ENCODE data around the gene NR2F6.

Gene NR2F6

DNA sequence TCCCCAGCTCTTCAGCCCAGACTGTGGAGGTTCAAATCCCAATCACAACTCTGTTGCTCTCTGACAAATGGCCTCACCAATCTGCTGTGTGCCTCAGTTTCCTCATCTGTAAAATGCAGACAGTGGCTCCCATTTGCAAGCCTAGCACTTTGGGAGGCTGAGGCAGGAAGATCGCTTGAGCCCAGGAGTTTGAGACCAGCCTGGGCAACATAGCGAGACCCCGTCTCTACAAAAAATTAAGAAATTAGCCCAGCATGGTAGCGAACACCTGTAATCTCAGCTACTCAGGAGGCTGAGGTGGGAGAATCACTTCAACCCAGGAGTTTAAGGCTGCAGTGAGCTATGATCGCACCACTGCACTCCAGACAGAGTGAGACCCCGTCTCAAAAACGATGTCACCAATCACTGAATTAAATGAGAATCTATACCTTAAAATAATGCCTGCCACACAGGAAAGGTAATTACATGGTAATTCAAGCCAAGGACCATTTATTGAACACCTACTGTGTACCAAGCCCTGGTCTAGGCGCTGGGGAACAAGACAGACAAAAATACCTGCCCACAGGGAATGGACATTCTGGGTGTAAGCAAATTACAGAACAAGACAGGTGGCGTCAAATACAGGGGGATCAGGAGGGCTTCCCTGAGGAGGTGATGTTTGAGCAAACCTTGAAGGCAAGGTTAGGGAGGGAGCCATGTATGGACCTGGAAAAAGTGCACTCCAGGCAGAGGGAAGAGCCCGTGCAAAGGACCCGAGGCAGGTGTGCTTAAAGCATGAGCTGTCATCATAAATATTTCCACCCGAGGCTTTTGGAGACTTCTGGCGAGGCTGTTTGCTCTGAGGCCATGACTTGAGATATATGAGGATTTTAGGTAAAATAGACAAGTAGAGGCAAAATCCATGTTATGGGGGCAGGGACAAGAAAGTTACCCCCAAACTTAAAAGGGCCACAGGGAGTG lies 7.7 kb downstream of the NR2F6 start:
- DNase-seq (ENCODE audit: low spot score): no peak

DNA sequence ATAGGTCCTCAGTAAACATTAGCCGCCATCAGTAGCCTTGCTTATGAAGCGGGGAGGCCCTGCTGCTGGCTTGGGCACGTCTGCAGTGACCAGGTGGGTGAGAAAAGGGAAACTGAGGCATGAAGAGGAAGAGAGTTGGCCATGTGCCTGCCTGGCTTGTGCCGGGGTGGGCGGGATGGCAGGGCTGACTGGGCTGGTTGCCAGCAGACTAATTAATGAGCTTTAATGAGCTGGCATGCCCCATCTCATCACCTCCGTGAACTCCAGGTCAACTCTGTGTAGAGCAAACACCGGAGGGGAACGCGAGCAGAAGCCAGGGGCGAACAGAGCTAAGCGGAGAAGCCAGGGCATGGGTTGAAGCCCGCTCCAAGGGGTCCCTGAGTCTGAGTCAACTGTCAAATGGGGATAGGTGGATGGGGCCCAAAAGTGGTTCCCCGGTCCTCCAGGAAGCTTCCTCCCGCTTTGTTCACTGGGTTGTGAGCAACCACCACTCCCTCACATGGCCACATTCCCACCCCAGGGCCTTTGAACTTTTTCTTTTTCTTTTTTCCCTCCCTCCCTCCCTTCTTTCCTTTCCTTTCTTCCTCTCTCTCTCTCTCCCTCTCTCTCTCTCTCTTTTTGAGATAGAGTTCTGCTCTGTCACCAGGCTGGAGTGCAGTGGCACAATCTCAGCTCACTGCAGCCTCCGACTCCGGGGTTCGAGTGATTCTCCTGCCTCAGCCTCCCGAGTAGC lies 8.7 kb downstream of the NR2F6 start:
- peak; percentile 33 for DNase-seq (ENCODE audit: low spot score)

DNA sequence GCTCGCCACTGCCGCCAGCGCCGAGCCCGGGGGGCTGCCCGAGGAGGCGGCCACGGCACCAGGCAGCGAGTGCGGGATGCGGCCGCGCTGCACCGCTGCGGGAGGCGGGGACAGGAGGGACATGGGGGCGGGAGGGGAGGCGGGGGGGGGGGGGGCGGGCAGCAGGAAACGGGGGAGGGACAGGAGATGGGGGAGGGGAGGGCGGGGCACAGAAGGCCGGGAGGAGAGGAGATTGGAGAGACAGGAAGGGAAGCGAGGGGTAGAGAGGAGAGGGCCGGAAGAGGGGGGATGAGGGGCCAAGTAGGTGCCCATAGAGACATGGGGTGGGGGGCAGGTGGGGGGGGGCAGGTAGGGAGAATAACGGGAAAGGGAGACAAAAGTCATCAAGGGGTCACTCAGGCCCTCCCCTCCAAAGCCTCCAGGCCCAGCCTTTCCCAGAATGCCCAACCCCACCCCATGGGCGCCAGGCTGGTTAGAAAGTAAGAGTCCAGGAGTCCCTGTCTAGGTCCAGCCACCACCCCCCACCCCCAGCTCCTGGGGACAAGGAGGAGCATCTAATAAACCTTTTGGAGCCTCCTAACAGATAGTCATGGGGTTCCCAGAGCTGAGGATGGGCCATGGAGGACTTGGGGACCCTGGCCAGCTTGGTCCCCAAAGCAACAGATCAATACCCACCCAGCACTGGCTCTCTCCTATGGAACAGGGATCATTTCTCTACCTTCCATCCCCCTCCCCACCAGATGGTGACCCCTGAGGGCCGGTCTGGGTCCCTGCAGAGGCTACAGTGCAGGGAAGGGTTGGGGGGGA lies 9.5 kb downstream of the NR2F6 start:
- DNase-seq (ENCODE audit: low spot score): no peak

DNA sequence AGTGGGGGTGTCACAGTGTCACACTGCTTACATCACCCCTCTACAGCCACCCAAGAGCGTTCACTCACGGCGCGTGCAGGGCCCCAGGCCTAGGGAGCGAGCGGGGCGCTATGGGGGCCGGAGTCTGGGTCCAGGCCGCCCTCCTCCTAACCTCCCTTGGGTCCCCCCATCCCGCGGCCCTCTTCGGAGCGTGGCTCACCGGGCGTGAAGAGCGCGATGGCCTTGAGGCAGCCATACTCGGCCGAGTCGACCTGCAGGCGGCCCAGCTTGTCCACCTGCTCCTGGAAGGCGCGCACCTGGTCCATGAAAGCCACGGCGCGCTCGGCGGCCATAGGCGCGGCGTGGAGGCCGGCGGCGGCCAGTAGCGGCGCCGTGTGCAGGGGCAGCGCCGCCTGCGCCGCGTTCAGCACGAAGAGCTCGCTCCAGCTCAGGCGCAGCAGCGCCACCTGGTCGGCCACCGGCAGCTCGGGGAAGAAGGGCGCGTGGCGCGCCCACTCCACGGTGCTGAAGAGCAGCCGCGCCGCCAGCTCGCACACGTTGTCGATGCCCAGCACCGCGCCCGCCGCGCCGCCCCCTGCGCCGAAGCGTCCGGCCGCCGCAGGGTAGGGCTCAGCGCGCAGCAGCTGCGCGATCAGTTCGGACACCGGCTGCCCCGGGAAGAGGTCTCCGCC lies 10.3 kb downstream of the NR2F6 start:
- DNase-seq (ENCODE audit: low spot score): peak; percentile 79

DNA sequence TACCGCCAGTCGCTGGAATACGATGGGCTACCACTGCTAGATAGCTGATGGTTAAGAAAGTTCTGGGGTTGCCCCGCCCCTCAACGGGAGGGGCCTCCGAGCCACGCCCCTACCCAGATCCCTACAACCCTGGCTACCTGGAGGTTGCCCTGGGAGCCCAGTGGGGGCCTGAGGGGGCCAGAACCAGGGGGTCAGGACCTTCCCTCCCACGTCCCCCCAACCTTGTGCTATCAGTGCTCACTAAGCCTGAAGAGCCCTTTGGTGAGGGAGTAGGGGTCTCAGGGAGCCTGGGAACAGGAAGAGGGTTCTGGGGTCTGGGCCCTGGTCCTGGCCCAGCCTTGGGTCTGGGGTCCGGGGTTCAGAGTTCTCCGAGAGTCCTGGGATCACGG lies 10.8 kb downstream of the NR2F6 start:
- DNase-seq (ENCODE audit: low spot score): peak; percentile 66

DNA sequence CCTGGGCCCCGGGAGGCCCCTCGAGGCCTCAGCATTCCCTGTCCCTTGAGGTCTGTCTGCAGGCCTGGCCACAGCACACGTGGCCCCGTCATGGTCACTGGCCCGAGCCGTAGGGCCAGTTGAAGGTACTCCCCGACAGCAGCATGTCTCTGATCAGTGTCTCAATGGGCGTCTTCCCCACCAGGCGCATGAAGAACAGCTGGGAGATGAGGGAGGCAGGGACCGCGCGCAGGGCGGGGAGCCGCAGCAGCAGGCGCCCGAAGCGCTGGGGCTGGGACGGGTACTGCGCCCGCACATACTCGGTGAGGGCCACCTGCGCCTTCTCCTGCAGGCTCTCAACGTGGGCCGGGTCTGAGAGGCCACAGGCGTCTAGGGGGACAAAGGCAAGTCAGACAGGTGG lies 13.5 kb downstream of the NR2F6 start:
- no peak for DNase-seq (ENCODE audit: low spot score)

DNA sequence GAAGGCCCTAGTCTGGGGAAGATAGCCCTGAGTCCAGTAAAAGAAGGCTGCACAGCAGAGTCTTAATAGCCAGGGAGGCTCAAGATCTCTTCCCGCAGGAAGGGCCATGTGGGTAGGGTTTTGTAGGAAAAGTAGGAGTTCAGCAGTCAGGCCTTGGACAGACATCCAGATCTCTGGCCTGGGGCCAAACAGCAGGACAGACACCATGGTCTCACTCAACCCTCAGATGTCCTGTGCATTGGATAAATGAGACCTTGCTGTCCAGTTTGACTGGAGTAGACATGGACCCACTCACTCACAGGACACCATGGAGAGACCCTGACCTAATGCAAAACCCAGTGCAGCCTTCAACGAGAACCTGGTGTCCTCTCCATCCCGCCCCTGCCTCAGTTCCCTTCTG lies 15.8 kb downstream of the NR2F6 start:
- DNase-seq (ENCODE audit: low spot score): no peak

DNA sequence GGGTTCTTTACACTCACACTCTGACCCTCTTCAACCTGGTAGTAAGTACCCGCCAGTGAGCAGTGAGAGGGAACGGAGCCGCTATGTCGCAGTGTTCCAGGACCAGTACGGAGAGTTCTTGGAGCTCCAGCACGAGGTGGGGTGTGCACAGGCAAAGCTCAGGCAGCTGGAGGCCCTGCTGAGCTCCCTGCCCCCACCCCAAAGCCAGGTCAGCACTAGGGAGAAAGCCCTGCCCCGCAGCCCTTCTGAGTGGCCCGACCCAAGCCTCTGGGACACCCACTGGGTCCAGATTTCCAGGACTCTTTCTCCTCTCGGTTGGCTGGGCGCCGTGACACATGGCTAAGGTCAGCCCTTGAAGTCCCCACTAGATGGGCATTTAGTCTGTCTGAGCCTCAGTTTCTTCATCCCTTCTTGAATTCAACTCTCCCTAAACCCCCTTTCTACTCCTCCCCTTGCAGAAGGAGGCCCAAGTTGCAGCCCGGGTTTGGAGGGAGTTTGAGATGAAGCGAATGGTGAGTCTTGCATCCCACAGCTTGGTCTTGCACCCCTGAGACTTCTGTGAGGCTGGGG lies 17.8 kb downstream of the NR2F6 start:
- no peak for DNase-seq (ENCODE audit: low spot score)

DNA sequence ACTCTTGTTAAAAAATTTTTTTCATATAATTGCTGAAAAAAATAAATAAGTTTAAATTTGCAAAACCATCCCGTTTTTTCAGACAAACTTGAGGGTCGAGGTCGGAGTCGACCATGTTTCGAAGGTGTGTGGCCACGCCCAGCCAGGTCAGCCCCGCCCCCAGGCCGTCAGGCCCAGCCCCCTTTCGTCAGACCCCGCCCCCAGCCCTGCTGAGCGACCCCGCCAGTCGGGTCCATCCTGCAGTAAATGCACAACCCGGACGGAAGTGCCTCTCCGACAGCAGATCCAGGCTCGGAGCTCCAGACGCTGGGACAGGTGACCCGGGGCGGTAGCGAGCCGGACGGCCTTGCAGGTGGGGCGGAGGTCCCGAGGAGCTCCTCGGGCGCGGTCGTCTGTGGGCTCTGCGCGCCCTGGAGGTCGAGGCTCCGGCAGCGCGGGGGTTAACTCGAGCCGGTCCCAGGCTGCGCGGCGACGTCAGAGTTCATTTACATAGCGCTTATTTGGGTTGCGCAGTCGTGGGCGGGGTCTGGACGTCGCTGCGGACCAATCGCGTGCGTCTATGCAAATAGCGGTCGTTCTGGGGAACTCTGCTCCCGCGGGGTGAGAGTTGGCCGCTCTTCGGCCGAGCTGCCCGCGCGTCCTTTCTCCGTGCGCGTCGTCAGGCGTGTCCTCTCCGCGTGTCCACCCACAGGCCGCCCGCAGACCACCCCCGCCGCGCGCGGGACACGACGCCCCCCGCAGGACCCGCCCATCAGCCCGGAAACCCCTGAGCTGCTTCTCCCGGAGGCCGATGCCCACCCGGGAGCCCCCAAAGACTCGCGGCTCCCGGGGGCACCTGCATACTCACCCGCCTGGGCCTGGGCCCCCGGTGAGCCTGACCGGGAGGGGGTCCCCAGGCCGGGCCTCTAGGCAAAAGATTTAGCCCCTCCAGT lies 19.5 kb downstream of the NR2F6 start, which contains the start of gene OCEL1:
Gene OCEL1 (plus strand): TSS at position 225 of the 932 bp plus-strand sequence. CDS start 22 bp downstream, at position 247.
- peak; percentile 97 for DNase-seq (ENCODE audit: low spot score)

DNA sequence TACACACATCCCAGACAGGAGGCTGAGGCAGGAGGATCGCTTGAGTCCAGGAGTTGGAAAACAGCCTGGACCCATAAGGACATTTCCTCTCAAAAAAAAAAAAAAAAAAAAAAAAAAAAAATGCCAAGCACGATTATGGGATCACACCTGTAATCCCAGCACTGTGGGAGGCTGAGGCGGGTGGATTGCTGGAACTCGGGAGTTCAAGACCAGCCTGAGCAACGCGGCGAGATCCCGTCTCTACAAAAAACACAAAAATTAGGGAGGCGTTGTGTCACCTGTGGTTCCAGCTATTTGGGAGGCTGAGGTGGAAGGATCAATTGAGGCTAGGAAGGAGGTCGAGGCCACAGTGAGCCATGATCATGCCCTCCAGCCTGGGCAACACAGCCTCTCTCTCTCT lies 20.7 kb downstream of the NR2F6 start:
- no peak for DNase-seq (ENCODE audit: low spot score)

DNA sequence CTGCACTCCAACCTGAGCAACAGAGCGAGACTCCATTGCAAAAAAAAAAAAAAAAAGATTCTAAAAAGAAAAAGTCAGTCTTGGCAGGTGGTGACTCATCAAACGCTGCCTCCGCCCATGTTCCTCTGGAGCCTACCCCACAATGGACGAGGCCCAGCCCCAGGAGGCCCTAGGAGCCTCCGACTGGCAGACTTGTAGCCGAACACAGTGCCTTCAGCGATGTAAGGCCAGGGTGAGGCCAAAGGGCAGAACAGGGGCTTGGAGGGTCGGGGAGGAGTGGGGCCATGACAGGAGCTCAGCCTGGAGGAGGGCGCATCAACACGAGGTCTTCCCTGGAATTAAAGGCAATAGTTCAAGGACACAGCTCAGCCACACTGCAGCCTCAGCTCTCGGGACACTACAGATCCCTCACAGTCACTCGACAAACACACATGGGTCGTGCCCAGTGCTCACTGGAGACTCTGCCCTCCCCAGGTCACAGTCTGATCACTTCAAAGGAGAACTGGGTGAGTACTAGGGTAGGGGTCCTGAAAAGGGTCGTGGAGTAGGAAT lies 25.4 kb downstream of the NR2F6 start:
- DNase-seq (ENCODE audit: low spot score): no peak

DNA sequence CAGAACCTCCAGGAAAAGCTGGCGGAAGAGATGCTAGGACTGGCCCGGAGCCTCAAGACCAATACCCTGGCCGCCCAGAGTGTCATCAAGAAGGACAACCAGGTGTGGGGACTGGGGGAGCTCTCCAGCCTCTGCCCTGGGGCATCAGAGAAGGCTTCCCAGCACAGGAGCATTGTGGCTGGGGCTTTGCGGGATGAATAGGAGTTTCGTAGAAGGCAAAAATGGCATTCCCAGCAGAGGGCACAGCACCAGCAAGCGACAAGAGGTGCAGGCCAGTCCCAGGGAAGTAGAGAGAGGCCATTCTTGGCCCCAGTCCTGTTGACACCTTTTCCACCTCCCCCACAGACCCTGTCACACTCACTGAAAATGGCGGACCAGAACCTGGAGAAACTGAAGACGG lies 26.4 kb downstream of the NR2F6 start:
- no peak for DNase-seq (ENCODE audit: low spot score)

DNA sequence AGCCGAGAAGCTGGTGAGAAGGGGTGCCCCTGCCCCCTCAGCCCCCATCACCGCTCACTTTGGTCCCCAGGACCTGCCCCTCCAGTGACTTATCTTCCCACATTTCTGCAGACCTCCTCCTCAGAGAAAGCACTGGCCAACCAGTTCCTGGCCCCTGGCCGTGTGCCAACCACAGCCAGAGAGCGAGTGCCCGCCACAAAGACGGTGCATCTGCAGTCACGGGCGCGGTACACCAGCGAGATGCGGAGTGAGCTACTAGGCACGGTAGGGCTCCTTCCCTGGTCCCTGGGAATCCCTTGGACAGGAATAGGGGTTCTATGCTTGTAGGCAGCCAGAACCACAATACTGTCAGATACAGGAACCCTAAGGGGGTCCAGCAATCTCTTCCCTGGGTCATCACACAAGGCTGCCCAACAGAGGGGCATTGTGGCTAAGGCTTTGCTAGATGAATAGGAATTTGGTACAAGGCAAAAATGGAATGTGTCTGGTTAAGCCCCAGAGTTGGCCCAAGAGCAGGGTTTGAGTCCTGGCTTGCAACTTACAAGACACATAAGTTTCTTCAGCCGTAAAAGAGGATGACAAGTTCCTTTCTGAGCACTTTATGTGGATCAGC lies 29.6 kb downstream of the NR2F6 start:
- DNase-seq (ENCODE audit: low spot score): peak; percentile 15

DNA sequence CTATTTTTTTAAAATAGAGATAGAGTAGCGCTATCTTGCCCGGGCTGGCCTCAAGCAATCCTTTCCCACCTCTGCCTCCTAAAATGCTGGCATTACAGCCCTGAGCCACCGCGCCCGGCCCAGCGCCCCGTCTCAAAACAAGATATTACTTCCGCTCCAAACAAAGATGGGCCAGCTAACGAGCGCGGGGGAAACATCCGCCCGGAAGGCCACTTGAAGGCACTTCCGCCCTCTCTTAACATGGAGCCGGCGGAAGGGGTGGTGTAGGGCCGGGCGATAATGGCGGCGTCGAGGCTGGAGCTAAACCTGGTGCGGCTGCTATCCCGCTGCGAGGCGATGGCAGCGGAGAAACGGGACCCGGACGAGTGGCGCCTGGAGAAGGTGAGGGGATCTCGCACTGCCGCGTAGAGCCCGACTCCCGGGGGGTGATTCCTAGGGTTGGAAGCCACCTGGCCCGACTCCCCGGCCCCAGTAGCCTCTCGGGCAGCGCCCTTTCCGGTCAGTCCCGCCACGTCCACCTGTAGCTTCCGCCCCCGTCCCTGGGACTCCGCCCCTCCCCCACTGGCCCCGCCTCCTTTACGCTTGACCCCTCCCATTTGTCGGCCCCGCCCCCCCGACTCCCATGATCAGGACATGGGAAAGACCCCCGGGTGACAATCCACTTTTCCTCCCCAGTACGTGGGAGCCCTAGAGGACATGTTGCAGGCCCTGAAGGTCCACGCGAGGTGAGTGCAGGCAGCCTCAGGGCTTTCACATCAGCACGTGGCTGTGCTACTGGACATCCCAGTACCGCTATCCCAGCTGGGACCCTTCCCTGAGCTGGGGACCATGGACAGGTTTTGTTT lies 30.4 kb downstream of the NR2F6 start, which contains the start of gene USE1:
Gene USE1 (plus strand): TSS at position 231 of the 845 bp plus-strand sequence. CDS start 49 bp downstream, at position 280.
- DNase-seq (ENCODE audit: low spot score): peak; percentile 95

DNA sequence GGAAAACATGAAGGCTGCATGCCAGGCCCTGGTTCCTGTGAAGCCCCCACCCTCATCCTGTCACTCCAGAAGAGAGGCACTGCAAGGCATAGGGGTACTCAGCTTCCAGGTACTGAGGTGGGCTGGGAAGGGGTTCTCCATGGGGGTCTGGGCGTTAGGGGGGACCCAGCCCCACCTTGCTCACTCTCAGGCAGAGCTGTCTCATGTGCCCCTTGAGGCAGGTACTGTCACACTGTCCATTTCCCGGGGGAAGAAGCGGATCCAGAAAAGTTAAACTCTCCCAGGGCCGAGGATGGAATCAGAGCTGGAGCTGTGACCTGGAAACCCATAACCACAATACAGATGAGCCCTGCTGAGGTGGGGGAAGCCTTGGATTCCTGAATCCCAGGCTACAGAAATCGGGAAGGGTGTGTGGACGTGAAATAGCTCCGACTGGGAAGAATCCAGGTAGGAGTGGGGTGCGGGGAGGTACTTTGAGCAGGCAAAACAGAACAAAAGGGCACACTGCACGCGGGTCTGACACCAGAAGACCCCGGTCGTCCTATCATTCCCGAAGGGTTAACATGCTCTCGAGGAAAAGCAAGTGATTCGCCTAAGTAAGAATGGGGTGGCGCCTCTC lies 31.1 kb downstream of the NR2F6 start:
- peak; percentile 10 for DNase-seq (ENCODE audit: low spot score)

DNA sequence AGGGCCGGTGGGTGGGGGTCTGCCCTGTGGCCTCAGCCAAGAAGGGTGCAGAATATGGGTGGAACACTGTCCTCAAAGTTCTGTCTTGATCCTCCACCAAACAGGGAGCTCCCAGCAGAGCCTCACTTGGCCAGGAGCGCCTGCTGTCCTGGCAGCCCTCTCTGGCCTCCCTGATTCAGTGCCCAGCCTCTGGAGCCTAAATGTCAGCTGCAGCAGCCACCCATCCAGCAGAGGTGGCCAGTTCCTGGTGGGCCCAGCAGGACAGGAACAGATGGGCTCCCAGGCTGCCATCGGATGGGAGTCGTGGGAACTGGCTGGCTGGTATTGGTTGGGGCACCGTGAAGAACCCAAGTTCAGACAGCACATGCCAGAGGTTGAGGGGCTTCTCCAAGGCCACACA lies 32.4 kb downstream of the NR2F6 start:
- DNase-seq (ENCODE audit: low spot score): no peak

DNA sequence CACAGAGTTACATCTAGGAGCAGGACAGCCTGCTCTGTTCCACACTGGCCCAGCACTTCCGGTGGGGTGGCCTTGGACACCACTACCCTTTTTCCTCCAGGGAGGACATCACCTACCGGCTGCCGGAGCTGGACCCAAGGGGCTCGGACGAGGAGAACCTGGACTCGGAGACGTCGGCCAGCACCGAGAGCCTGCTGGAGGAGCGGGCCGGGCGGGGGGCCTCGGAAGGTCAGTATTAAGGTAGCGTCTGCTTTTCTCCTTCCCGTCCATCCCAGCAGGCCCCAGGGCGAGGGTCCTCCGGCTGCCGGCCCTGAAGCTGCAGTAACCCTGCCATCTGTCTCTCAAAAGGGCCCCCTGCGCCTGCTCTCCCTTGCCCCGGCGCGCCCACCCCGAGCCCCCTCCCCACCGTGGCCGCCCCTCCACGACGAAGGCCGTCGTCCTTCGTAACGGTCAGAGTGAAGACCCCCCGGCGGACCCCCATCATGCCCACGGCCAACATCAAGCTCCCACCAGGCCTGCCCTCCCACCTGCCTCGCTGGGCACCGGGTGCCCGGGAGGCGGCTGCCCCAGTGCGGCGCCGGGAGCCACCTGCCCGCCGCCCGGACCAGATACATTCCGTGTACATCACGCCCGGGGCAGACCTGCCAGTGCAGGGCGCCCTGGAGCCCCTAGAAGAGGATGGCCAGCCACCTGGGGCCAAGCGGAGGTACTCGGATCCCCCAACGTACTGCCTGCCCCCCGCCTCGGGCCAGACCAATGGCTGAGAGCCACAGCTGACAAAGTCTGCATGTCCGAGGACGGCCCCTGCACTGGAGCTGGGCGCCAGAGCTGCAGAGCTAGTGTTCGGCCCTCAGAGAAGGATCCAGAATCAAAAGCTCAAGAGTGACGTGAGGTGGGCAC lies 33.9 kb downstream of the NR2F6 start:
- DNase-seq (ENCODE audit: low spot score): no peak
